ENCODE results near the gene ELOVL2. TPM values are rescaled to one million over a fixed set of nuclear protein-coding genes. Genes with fewer than 3 reads are reported as not detected.

ELOVL2 gene
- total RNA-seq, 1 experiment from 2014 or later: not detected

- BruUV-seq (replicated peaks): no TSS peak
- Mint-ChIP-seq H3K36me3 (ENCODE audit: insufficient read depth, unreplicated experiment) (no peaks in the 10 kb centered on the region), H3K4me3 (ENCODE audit: unreplicated experiment) (no peak overlapping the region), H3K27me3 (ENCODE audit: insufficient read depth, unreplicated experiment) (no peaks in the 10 kb centered on the region), H3K4me1 (ENCODE audit: insufficient read depth, unreplicated experiment) (no peaks in the 10 kb centered on the region), H3K27ac (ENCODE audit: low read depth, unreplicated experiment) (no peak overlapping the region), H3K9me3 (ENCODE audit: unreplicated experiment) (no peaks in the 10 kb centered on the region)
- intact Hi-C loops (cut with micrococcal nuclease): no loop called here
- POLR2A ChIA-PET: interaction anchor here (0.6 kb wide), 1 partner anchor 59 kb away, joined by 3 read pairs; no protein-coding TSS in a partner anchor
- CTCF ChIA-PET: interaction anchor here (0.6 to 10.0 kb wide), 2 partner anchors 121 to 548 kb away, joined by 4 to 285 read pairs; no protein-coding TSS in a partner anchor
- TF ChIP-seq, protein P1, sequence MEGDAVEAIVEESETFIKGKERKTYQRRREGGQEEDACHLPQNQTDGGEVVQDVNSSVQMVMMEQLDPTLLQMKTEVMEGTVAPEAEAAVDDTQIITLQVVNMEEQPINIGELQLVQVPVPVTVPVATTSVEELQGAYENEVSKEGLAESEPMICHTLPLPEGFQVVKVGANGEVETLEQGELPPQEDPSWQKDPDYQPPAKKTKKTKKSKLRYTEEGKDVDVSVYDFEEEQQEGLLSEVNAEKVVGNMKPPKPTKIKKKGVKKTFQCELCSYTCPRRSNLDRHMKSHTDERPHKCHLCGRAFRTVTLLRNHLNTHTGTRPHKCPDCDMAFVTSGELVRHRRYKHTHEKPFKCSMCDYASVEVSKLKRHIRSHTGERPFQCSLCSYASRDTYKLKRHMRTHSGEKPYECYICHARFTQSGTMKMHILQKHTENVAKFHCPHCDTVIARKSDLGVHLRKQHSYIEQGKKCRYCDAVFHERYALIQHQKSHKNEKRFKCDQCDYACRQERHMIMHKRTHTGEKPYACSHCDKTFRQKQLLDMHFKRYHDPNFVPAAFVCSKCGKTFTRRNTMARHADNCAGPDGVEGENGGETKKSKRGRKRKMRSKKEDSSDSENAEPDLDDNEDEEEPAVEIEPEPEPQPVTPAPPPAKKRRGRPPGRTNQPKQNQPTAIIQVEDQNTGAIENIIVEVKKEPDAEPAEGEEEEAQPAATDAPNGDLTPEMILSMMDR (IDR thresholded peaks at IDR 0.05; ENCODE audit: unreplicated experiment): no peak
- no peak for DNase-seq (ENCODE audit: unreplicated experiment)
Observed at GRCh38 chr6:10947966-10948365, 96.1 kb downstream of the ELOVL2 start.

- Mint-ChIP-seq H3K9me3 (ENCODE audit: unreplicated experiment) (no peaks in the 10 kb centered on the region), H3K4me1 (ENCODE audit: insufficient read depth, unreplicated experiment) (no peaks in the 10 kb centered on the region), H3K4me3 (ENCODE audit: unreplicated experiment) (no peak overlapping the region), H3K27ac (ENCODE audit: low read depth, unreplicated experiment) (no peak overlapping the region), H3K27me3 (ENCODE audit: insufficient read depth, unreplicated experiment) (no peaks in the 10 kb centered on the region), H3K36me3 (ENCODE audit: insufficient read depth, unreplicated experiment) (no peaks in the 10 kb centered on the region)
- DNase-seq (ENCODE audit: unreplicated experiment): no peak
- intact Hi-C loops (cut with micrococcal nuclease): no loop called here
- BruUV-seq (replicated peaks): no TSS peak
- ChIA-PET CTCF (no interaction called here), POLR2A (no interaction called here)
- TF ChIP-seq, protein P1 (IDR thresholded peaks at IDR 0.05; ENCODE audit: unreplicated experiment): no peak
Observed at GRCh38 chr6:10945845-10946244, 98.3 kb downstream of the ELOVL2 start.

- POLR2A ChIA-PET: no interaction called here
- intact Hi-C loops (cut with micrococcal nuclease): no loop called here
Observed at GRCh38 chr6:10939840-10940239, 104.3 kb downstream of the ELOVL2 start.

DNA sequence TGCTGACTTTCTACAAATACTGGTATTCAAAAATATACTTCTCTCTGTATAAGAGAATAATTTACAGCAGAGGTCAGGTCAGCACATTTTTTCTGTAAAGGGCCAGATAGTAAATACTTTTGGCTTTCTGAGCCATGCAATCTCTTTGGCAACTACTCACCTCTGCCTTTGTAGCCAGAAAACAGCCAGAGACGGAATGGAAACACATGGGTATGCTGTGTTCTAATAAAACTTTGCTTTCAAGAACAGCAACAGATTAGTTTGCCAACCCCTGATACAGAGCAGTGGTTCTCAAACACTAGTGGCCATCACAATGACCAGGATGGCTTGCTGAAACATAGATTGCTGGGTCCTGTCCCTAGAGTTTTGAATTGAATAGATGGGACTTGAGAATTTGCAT is 111.0 kb downstream of the ELOVL2 start:
- POLR2A ChIA-PET: no interaction called here
- H3K9me3 Mint-ChIP-seq (ENCODE audit: unreplicated experiment): no peaks in the 10 kb centered on the region
- CTCF ChIA-PET: no interaction called here
- H3K4me3 Mint-ChIP-seq (ENCODE audit: unreplicated experiment): no peak overlapping the region
- H3K4me1 Mint-ChIP-seq (ENCODE audit: insufficient read depth, unreplicated experiment): no peaks in the 10 kb centered on the region
- no peaks in the 10 kb centered on the region for H3K36me3 Mint-ChIP-seq (ENCODE audit: insufficient read depth, unreplicated experiment)
- TF ChIP-seq, protein P1 (IDR thresholded peaks at IDR 0.05; ENCODE audit: unreplicated experiment): no peak
- H3K27me3 Mint-ChIP-seq (ENCODE audit: insufficient read depth, unreplicated experiment): peaks cover 38% of the 10 kb centered on the region
- intact Hi-C loops (cut with micrococcal nuclease): no loop called here
- no peak for DNase-seq (ENCODE audit: unreplicated experiment)
- no TSS peak for BruUV-seq (replicated peaks)
- no peak overlapping the region for H3K27ac Mint-ChIP-seq (ENCODE audit: low read depth, unreplicated experiment)

More at GRCh38 chr6:10939840-10940239, 104.3 kb downstream of the ELOVL2 start:
- no peaks in the 10 kb centered on the region for H3K36me3 Mint-ChIP-seq (ENCODE audit: insufficient read depth, unreplicated experiment)
- no peaks in the 10 kb centered on the region for H3K9me3 Mint-ChIP-seq (ENCODE audit: unreplicated experiment)
- TF ChIP-seq, protein P1 (IDR thresholded peaks at IDR 0.05; ENCODE audit: unreplicated experiment): no peak
- no peak overlapping the region for H3K27ac Mint-ChIP-seq (ENCODE audit: low read depth, unreplicated experiment)
- no TSS peak for BruUV-seq (replicated peaks)
- H3K27me3 Mint-ChIP-seq (ENCODE audit: insufficient read depth, unreplicated experiment): peaks cover 26% of the 10 kb centered on the region
- no peak overlapping the region for H3K4me3 Mint-ChIP-seq (ENCODE audit: unreplicated experiment)
- no peak for DNase-seq (ENCODE audit: unreplicated experiment)
- CTCF ChIA-PET: interaction anchor here (0.6 to 1.8 kb wide), 2 partner anchors 12 to 253 kb away, joined by 5 to 9 read pairs; no protein-coding TSS in a partner anchor
- no peaks in the 10 kb centered on the region for H3K4me1 Mint-ChIP-seq (ENCODE audit: insufficient read depth, unreplicated experiment)

Other genes with a start within 250 kb of the ELOVL2 start
- not detected in 2 replicates for gene MAK, start 205.8 kb downstream of the ELOVL2 start, total RNA-seq (2022)
- not detected in 2 replicates for gene GCM2, start 162.3 kb downstream of the ELOVL2 start, total RNA-seq (2022)
- not detected in 2 replicates for gene SYCP2L, start 157.3 kb downstream of the ELOVL2 start, total RNA-seq (2022)
- gene SMIM13, start 49.5 kb upstream of the ELOVL2 start, total RNA-seq (2022): 28.1 and 29.8 TPM in 2 replicates
- gene ERVFRD-1, start 67.4 kb upstream of the ELOVL2 start, total RNA-seq (2022): not detected in 2 replicates
- gene NEDD9, start 188.4 kb upstream of the ELOVL2 start, total RNA-seq (2022): 2.2 and 4.4 TPM in 2 replicates

All from MCF 10A (cell line).